CD4-positive, alpha-beta T cell treated with Interferon gamma for 1 hour (primary cell): ENCODE measurements around the gene AFAP1L1.

Experiments
- DNase-seq: peaks from one replicate; pipeline ENCODE4 v3.0.0-alpha.2; 2020

Gene AFAP1L1

GRCh38 chr5:149317281-149318048, 45.8 kb downstream of the AFAP1L1 start:
- DNase-seq = peak; percentile 26

- no peak for DNase-seq
These were observed 47.5 kb downstream of the AFAP1L1 start for GRCh38 chr5:149319174-149319573.

GRCh38 chr5:149320791-149321330, 49.2 kb downstream of the AFAP1L1 start:
- DNase-seq = no peak

GRCh38 chr5:149322518-149322917, 50.9 kb downstream of the AFAP1L1 start:
- DNase-seq = no peak

GRCh38 chr5:149323210-149323609, 51.6 kb downstream of the AFAP1L1 start:
- DNase-seq = no peak

- no peak for DNase-seq
These were observed 52.1 kb downstream of the AFAP1L1 start for GRCh38 chr5:149323621-149324205.

- DNase-seq = no peak
These were observed 53.0 kb downstream of the AFAP1L1 start for GRCh38 chr5:149324641-149325040.

- DNase-seq = no peak
These were observed 53.6 kb downstream of the AFAP1L1 start for GRCh38 chr5:149325166-149325735.

GRCh38 chr5:149325894-149326293, 54.2 kb downstream of the AFAP1L1 start:
- DNase-seq = no peak

GRCh38 chr5:149326611-149327010, 55.0 kb downstream of the AFAP1L1 start:
- no peak for DNase-seq

- DNase-seq = no peak
These were observed 56.5 kb downstream of the AFAP1L1 start for GRCh38 chr5:149328177-149328576.

GRCh38 chr5:149333711-149334443, 62.2 kb downstream of the AFAP1L1 start:
- no peak for DNase-seq

GRCh38 chr5:149337736-149338135, 66.1 kb downstream of the AFAP1L1 start:
- DNase-seq = no peak

- DNase-seq = no peak
These were observed 66.7 kb downstream of the AFAP1L1 start for GRCh38 chr5:149338364-149338763.

GRCh38 chr5:149340920-149341319, 69.3 kb downstream of the AFAP1L1 start:
- DNase-seq = no peak

GRCh38 chr5:149341876-149342275, 70.2 kb downstream of the AFAP1L1 start:
- no peak for DNase-seq

GRCh38 chr5:149344151-149344550, 72.5 kb downstream of the AFAP1L1 start:
- no peak for DNase-seq

GRCh38 chr5:149345147-149345891, 73.7 kb downstream of the AFAP1L1 start, which contains the start of gene GRPEL2:
Gene GRPEL2, plus strand, starts transcription at chr5:149345499. Its CDS starts 41 bp downstream, at chr5:149345540.
- DNase-seq = peak; percentile 90

- DNase-seq = no peak
These were observed 74.2 kb downstream of the AFAP1L1 start for GRCh38 chr5:149345892-149346222.

GRCh38 chr5:149348518-149348917, 76.9 kb downstream of the AFAP1L1 start:
- DNase-seq = no peak

GRCh38 chr5:149349382-149349781, 77.7 kb downstream of the AFAP1L1 start:
- DNase-seq = no peak

GRCh38 chr5:149352169-149352568, 80.5 kb downstream of the AFAP1L1 start:
- DNase-seq = no peak

- no peak for DNase-seq
These were observed 82.3 kb downstream of the AFAP1L1 start for GRCh38 chr5:149353911-149354310.
